Stimulated activated CD4-positive, alpha-beta T cell treated with anti-CD3 and anti-CD28 coated beads, Interleukin-1b, Interleukin-23, amount 100 ng/mL, for 4 hours (primary cell): Measurements from ENCODE around the gene OPA1.
"Not testable (repeated sequence)": the region's sequence is repeated elsewhere in the genome, so short reads cannot be mapped to it uniquely, and the experiment has no call there.

Experiments
- DNase-seq, 2 donors: peaks; one replicate each; pipeline ENCODE4 v3.0.0-alpha.2; 2020; ENCODE audit warnings: low read depth in 2 of 2

OPA1 gene

GRCh38 chr3:193590088-193590856 lies 2.7 kb upstream of the OPA1 start:
- no peak for DNase-seq

GRCh38 chr3:193593668-193594030 lies 641 bp downstream of the OPA1 start:
- DNase-seq, result peak in 1 of 2 donors; percentile 21

DNA sequence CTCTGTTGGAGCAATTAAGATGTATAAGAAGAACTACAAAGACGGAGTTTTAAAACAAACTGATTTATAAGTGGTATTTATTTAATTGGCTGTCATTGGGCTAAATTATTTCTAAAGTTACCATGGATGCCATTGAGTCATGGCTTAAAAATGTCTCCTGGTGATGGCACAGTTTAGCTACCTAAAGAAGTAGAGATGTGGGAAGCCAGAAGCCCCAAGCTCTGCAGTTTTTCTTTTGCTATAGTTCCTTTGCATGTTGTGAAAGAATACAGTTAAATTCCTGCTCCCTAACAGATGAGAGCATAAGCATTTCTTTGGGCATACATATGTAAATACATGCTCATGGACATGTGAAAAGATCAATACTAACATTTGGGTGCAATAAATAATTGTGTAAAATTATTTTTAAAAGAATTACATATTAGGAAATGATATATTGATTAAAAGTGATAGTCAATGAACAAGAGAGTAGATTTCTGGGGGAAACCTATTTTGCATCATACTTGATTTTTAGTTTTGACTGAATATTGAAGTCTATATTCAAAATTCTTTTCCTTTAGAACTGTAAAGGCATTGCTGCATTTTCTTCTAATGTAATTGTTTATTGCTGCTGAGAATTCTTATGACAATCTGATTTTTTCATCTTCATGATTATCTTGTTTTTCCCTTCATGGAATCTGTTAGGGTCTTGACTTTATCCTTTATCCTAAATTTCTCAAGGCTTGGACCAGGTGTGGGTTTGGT lies 2.1 kb downstream of the OPA1 start:
- no peak for DNase-seq

DNA sequence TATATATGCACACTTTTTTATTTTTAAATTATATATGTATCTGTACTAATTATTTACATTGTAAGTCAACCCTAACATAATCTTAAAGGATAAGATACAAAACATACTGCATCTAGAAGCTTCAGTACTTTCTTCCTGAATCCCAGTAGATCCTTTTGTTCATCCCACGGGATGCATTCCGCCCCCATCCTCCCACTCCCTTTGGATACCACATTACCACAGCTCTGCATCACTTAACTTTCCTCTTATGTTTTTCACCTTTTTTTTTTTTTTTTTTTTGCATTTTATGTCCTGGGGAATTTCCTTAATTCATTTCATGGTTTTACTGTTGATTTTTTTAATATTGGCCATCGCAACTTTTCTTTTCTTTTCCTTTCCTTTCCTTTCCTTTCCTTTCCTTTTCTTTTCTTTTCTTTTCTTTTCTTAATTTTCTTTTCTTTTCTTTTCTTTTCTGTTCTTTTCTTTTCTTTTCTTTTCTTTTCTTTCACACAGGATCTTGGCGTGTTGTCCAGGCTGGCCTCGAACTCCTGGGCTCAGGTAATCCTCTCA lies 3.0 kb downstream of the OPA1 start:
- no peak for DNase-seq

GRCh38 chr3:193598202-193598601 lies 5.2 kb downstream of the OPA1 start:
- no peak for DNase-seq

- DNase-seq, result no peak
These were observed 6.4 kb downstream of the OPA1 start for GRCh38 chr3:193599393-193599792.

GRCh38 chr3:193605876-193606275 lies 12.9 kb downstream of the OPA1 start:
- peak in 1 of 2 donors; percentile 54 for DNase-seq

DNA sequence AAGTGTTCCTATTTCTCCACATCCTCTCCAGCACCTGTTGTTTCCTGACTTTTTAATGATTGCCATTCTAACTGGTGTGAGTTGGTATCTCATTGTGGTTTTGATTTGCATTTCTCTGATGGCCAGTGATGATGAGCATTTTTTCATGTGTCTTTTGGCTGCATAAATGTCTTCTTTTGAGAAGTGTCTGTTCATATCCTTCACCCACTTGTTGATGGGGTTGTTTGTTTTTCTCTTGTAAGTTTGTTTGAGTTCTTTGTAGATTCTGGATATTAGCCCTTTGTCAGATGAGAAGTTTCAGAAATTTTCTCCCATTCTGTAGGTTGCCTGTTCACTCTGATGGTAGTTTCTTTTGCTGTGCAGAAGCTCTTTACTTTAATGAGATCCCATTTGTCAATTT lies 13.9 kb downstream of the OPA1 start:
- DNase-seq, result not testable (repeated sequence)

GRCh38 chr3:193610516-193610915 lies 17.5 kb downstream of the OPA1 start:
- not testable (repeated sequence) for DNase-seq

GRCh38 chr3:193614430-193614829 lies 21.4 kb downstream of the OPA1 start:
- DNase-seq, result no peak

DNA sequence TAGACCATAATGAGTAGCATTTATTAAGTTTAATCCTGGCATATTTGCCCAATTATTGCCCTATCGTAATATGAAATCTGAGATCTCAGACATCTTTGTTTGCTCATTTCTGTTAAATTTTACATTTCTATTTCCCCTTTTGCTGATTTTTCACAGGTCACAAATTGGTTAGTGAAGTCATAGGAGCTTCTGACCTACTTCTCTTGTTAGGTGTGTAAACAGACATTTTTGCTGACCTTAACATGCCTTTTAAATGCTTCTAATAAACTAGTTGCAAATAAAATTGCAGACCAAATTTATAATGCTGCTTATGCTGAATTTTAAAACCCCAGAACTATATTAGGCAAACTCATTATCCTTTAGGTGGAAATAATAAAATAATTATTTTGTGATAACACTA lies 24.6 kb downstream of the OPA1 start:
- no peak for DNase-seq

GRCh38 chr3:193620057-193620456 lies 27.0 kb downstream of the OPA1 start:
- no peak for DNase-seq

DNA sequence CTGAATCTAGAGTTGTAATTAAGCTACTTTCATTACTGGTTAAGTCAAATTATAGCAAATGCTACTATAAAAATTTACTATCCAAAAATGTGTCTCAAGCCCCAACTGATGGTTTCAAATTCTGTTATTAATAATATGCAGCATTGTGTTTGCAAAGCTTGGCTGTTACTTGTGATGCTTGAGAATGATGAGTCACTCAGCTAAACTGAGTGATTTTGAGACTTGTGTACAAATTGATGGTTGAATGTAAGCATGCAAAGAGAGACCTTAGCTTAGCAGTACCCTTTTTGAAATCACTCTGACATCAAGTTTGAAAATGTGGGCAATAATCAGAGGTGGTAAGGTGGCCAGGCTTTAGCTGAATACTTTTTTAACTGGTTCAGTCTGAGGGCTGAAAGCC lies 27.6 kb downstream of the OPA1 start:
- DNase-seq, result no peak

DNA sequence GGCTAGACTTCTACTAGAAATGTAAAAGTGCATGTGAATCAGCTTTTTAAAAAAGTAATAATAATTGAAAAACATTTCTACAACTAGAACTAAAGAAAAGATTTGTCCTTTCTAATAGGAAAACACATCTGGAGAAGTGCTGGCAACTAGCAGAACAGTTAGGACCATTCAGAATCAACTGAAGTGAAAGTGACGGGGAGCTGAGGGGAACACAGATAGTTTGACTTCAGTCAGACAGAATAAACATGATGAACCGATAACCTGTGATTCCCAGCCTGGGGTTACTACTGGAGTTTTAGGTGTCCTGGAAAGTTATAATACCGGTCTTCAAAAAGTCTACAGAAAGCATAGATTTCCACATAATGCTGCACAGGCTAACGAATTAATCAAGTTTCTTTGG lies 28.1 kb downstream of the OPA1 start:
- no peak for DNase-seq

GRCh38 chr3:193630005-193630404 lies 37.0 kb downstream of the OPA1 start:
- DNase-seq, result no peak

DNA sequence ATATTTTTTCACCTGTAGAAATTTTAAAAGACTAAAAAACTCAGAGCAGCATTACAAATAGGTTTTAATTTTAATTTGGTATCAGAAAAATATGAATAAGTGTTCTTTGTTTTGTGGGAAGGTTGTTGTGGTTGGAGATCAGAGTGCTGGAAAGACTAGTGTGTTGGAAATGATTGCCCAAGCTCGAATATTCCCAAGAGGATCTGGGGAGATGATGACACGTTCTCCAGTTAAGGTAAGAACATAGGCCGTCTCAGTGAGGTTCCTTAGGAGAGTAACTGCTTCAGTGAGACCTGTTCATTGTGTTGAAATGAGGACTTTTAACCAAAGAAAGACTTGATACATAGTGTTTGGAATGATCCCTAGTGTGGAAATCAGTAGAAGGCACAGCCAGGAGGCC lies 44.8 kb downstream of the OPA1 start:
- DNase-seq, result no peak

DNA sequence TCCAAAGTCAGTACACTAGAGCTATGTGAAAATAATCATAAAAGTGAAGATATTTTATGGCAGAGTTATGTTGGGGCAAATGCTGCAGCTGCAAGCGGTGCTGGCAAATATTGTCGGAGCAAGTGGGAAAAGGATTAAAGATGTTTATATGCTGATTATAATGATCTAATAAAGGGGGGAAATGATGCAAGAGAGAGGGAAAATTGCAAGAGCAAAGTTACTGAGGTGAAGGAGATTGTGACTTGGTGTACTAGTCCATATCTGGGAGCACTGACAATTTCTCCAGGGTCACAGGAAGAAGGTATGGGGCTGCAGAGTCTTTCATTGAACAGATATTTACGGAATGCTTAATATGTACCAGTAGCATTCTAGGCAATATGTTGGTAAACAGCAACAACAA lies 45.8 kb downstream of the OPA1 start:
- DNase-seq, result no peak

- no peak for DNase-seq
These were observed 47.2 kb downstream of the OPA1 start for GRCh38 chr3:193640165-193640715.

GRCh38 chr3:193640728-193641439 lies 47.9 kb downstream of the OPA1 start:
- no peak for DNase-seq

- no peak for DNase-seq
These were observed 48.4 kb downstream of the OPA1 start for GRCh38 chr3:193641440-193641775.

- DNase-seq, result no peak
These were observed 52.8 kb downstream of the OPA1 start for GRCh38 chr3:193645806-193646205.

DNA sequence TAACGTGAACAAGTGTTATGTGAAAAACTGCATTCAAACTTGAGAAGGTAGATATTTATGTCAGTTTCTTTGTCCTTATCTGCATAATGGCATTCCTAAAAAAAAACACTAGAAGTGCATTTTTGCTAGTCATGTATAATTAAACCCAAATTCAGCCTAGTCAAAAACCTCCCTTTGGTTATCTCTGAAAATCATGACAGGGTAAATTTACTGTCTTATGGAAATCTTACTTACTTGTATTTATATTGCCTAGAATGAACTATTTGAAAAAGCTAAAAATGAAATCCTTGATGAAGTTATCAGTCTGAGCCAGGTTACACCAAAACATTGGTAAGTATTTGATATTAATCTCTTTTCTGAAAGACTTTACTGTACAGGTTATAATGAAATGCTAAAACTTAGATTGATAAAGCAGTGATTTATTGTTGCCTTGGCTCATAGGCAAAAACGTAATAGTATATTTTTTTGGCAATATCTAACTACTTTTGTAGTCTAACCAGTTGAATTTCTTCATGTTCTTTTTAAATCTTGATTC lies 55.6 kb downstream of the OPA1 start:
- no peak for DNase-seq
